22Rv1 (cell line): ENCODE measurements around the gene DEDD2.

Experiments
- CTCF ChIP-seq: fragments of 450-650 bp; IDR thresholded peaks from 2 replicates; pipeline ENCODE4 v1.5.1; 2017; ENCODE audit warnings: mild to moderate bottlenecking
- ZFX ChIP-seq: fragments of 450-650 bp; IDR thresholded peaks from 2 replicates; pipeline ENCODE4 v1.6.1; 2017; ENCODE audit warnings: antibody characterized with exemption, borderline replicate concordance

- no peak for TF ChIP-seq CTCF
- no peak for TF ChIP-seq ZFX
Observed at GRCh38 chr19:42233678-42234292, 16.3 kb upstream of the DEDD2 start.
